Suprapubic skin (tissue), 4 donors: ENCODE measurements around the gene ARHGEF6.

Source experiments
- EP300 ChIP-seq: sonication (generic); formaldehyde crosslinking; IDR thresholded peaks from one replicate; pipeline ENCODE4 v1.6.1; 2017; ENCODE audit warnings: antibody characterized with exemption
- POLR2AphosphoS5 ChIP-seq, 3 donors: sonication (generic); formaldehyde crosslinking; IDR thresholded peaks; one replicate each; pipeline ENCODE4 v1.6.1; 2017; ENCODE audit warnings: antibody characterized with exemption in 3 of 3

GRCh38 chrX:136733613-136734012, 47.1 kb downstream of the ARHGEF6 start:
- TF ChIP-seq POLR2AphosphoS5 (IDR thresholded peaks at IDR 0.05), result no peak
- TF ChIP-seq EP300, result no peak
